Stimulated activated CD8-positive, alpha-beta memory T cell treated with anti-CD3 and anti-CD28 coated beads, Interleukin-12 subunit alpha, Interleukin-12 subunit beta, amount 100 ng/mL, for 24 hours (primary cell): Measurements from ENCODE around the gene ELAVL2.

ENCODE experiments used
- DNase-seq: peaks from one replicate; pipeline ENCODE4 v3.0.0-alpha.2; 2020; ENCODE audit errors: extremely low read depth

ELAVL2 gene

GRCh38 chr9:23826120-23826629, at the start of gene ELAVL2:
TSS of gene ELAVL2 (minus strand) at chr9:23826240. CDS start at chr9:23762234, 64,006 bp downstream.
- no peak for DNase-seq

GRCh38 chr9:23858234-23858633, 32.2 kb upstream of the ELAVL2 start:
- no peak for DNase-seq

GRCh38 chr9:23855873-23856604, 30.0 kb upstream of the ELAVL2 start:
- DNase-seq, result no peak

GRCh38 chr9:23850690-23851629, 24.9 kb upstream of the ELAVL2 start:
- no peak for DNase-seq

- no peak for DNase-seq
Observed at GRCh38 chr9:23850242-23850689, 24.2 kb upstream of the ELAVL2 start.

GRCh38 chr9:23849379-23850035, 23.5 kb upstream of the ELAVL2 start:
- no peak for DNase-seq

- DNase-seq, result no peak
Observed at GRCh38 chr9:23842565-23843129, 16.6 kb upstream of the ELAVL2 start.

GRCh38 chr9:23841304-23841703, 15.3 kb upstream of the ELAVL2 start:
- DNase-seq, result no peak

GRCh38 chr9:23837038-23837437, 11.0 kb upstream of the ELAVL2 start:
- no peak for DNase-seq

- no peak for DNase-seq
Observed at GRCh38 chr9:23830929-23831730, 5.1 kb upstream of the ELAVL2 start.

- no peak for DNase-seq
Observed at GRCh38 chr9:23830476-23830805, 4.4 kb upstream of the ELAVL2 start.

- DNase-seq, result no peak
Observed at GRCh38 chr9:23829580-23830475, 3.8 kb upstream of the ELAVL2 start.

- DNase-seq, result no peak
Observed at GRCh38 chr9:23825700-23826099, 340 bp downstream of the ELAVL2 start.

- no peak for DNase-seq
Observed at GRCh38 chr9:23824830-23825591, 1.0 kb downstream of the ELAVL2 start.

GRCh38 chr9:23823986-23824829, 1.8 kb downstream of the ELAVL2 start:
- DNase-seq, result no peak

- DNase-seq, result no peak
Observed at GRCh38 chr9:23823269-23823668, 2.8 kb downstream of the ELAVL2 start.

- DNase-seq, result no peak
Observed at GRCh38 chr9:23822261-23823169, 3.5 kb downstream of the ELAVL2 start.
